ENCODE measurements around the gene PGBD5.

PGBD5 gene

GRCh38 chr1:230299191-230300006 lies 126.7 kb downstream of the PGBD5 start:
- no peak for DNase-seq

- DNase-seq, result no peak
Measured at GRCh38 chr1:230295367-230295766, 130.8 kb downstream of the PGBD5 start.

GRCh38 chr1:230293390-230293700 lies 132.8 kb downstream of the PGBD5 start:
- no peak for DNase-seq

GRCh38 chr1:230292689-230293389 lies 133.3 kb downstream of the PGBD5 start:
- no peak for DNase-seq

GRCh38 chr1:230291731-230292620 lies 134.2 kb downstream of the PGBD5 start:
- no peak for DNase-seq

- no peak for DNase-seq
Measured at GRCh38 chr1:230289350-230289644, 136.8 kb downstream of the PGBD5 start.

GRCh38 chr1:230288641-230289349 lies 137.3 kb downstream of the PGBD5 start:
- DNase-seq, result peak; percentile 14

GRCh38 chr1:230287674-230288315 lies 138.3 kb downstream of the PGBD5 start:
- no peak for DNase-seq

- no peak for DNase-seq
Measured at GRCh38 chr1:230286890-230287269, 139.3 kb downstream of the PGBD5 start.

- DNase-seq, result no peak
Measured at GRCh38 chr1:230286166-230286889, 139.8 kb downstream of the PGBD5 start.

- DNase-seq, result no peak
Measured at GRCh38 chr1:230285351-230285750, 140.8 kb downstream of the PGBD5 start.

- DNase-seq, result no peak
Measured at GRCh38 chr1:230284891-230285290, 141.2 kb downstream of the PGBD5 start.

- DNase-seq, result no peak
Measured at GRCh38 chr1:230283678-230284077, 142.5 kb downstream of the PGBD5 start.

- DNase-seq, result no peak
Measured at GRCh38 chr1:230282157-230282556, 144.0 kb downstream of the PGBD5 start.

GRCh38 chr1:230281556-230281955 lies 144.6 kb downstream of the PGBD5 start:
- DNase-seq, result no peak

GRCh38 chr1:230280906-230281413 lies 145.2 kb downstream of the PGBD5 start:
- no peak for DNase-seq

- DNase-seq, result no peak
Measured at GRCh38 chr1:230280054-230280795, 145.9 kb downstream of the PGBD5 start.

GRCh38 chr1:230279583-230279945 lies 146.6 kb downstream of the PGBD5 start:
- no peak for DNase-seq

- no peak for DNase-seq
Measured at GRCh38 chr1:230278871-230279582, 147.1 kb downstream of the PGBD5 start.

GRCh38 chr1:230278376-230278775 lies 147.8 kb downstream of the PGBD5 start:
- DNase-seq, result no peak

Data from fibroblast of skin of right biceps (primary cell).